ENCODE data around the gene PRPF19.

PRPF19 gene

DNA sequence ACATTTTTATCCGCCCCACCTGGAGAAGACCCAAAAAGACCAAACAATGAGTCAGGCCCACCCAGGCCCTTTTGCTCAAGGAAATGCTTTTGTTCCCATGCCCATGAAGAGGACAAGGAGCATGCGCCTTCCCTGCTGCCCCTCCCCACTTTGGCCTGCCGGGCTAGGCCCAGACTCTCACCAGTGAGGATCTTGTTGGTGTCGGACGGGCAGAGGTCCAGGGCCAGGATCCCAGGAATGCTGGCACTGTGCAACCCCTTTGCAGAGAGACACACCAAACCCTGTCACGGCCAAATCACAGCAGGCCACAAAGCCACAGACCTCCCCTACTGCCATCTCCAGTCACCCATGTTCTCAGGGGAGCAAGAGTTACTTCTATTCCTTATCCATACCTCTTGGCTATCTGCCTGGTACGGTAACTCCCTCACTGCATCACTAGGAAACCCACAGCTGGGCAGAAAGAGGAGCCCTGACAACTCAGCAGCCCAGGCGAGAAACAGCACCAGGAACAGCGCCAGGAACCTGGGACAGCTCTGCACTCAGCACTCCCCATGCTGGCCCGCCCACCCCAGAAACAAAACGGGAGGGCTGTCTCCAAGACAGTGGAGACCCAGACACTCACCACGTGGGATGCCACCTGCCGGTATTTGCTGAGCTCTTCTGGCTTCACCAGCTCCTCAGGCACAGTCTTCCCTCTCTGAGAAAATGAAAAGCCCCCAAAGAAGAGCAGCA is 5.5 kb downstream of the PRPF19 start:
- no peak for DNase-seq

DNA sequence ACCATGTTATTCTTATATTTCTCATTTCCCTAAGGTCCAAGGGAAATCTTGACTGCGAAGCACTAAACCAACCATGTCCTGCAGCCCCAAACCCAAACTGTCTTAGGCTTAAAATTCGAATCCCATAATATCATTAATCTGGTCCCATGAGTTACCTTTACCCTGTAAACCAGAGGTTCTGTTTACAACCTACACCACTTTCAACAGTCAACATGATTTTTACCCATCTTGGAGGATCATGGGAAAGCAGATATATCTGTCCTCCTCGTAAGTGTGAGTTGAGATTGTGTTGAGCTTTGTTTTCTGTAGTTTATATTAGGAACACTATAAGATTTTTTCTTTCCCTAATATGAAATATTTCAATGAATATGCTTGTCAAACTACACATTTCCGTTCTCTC is 6.4 kb downstream of the PRPF19 start:
- DNase-seq, result no peak

DNA sequence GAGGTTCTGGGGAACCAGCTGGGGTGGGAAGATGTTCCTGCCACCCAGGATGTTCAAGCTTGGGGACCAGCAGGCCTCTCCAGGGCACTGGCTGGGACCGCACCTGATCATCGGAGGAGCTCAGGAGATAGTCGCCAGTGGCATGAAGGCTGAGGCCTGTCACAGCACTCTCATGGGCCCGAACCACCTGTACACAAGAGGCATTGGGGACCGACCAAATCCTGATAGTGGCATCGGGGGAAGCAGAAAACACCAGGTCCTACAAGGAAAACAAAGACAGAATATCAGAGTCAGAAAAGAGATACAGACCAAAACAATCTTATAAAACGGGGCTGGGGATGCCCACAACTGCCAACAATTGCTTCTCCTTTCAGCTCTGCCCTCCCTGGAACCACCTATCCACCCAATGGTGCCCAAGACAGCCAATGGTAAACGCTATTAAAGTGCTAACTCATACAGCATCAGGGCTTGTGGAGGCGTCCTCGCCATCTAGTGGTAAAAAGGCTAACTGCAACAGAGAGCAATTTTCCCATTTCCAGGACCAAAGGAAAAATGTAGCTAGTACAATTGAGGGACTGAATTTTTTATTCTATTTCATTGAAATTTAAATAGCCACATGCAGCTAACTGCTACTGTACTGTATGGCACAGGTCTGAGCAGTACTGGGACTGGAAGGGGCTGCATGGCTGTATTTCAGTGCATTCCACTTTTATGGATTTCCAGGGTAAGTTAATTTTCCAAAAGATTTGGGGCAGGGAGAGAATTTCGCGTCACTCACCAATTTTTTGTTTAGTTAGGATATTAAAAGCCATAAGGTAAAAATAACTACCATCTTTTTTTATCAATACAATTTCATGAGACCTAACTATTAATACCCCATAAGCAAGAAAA is 7.1 kb downstream of the PRPF19 start:
- peak; percentile 20 to 75 for DNase-seq

DNA sequence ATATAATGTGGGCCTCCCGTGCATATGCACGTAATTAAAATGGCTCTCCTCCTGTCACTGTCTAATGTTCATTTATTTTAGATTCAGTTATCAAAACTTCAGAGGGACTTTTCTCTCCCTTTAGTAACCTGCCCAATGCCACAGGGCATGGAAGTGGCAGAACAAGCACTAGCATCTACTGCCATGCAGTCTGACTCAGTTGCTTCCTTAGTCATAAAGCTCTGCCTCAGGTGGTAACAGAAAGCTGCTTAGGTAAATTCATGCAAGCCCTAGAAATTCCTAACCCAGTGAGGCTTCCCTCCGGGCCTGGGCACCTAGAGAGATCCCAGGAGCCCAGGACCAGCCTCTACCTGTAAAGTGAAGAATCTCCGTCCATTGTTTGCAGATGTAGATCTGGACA is 8.9 kb downstream of the PRPF19 start:
- DNase-seq, result no peak

DNA sequence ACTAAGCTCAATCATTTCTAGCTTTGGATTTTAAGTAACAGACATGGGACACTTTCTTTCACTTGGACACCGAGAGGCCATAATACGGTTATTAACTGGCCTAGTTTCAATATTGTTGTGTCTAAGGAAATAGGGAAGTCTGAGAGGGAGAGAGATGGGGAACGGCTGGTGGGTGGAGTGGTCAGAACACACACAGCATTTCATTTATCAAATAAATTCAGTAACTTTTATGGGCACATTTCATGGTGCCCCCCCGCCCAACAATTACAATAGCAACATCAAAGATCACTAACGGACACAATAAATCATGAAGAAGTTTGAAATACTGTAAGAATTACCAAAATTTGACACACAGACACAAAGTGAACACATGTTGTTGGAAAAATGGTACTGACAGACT is 10.7 kb downstream of the PRPF19 start:
- DNase-seq, result no peak

DNA sequence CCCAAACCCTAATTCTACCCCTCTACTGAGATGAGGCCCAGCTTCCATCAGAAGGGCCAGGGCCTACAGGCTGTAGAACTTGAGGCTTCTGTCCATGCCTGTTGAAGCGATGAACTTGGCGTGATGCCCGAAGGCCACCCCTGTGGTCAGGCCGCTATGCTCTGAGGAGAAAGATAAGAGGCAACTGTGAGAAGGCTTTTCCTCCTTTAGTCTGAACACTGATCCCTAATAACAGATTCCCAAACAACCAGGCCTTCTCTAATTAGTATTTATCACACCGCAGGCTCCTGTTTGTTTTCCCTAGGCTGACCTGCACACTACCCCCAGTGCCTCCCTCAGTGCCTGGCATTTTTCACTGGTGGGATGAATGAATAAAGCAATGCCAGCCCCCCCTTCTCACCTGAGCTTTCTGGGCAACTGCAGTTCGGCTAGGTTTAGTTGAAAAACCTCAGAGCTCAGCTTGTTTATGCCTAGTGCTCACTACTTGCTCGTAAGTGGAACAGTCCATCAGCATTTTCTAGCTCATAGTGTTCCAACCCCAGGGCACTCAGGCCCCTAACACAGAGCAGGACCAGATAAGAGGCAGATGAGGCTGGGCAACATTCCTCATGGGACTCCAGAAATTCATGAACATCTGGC is 15.2 kb downstream of the PRPF19 start:
- no peak for DNase-seq

DNA sequence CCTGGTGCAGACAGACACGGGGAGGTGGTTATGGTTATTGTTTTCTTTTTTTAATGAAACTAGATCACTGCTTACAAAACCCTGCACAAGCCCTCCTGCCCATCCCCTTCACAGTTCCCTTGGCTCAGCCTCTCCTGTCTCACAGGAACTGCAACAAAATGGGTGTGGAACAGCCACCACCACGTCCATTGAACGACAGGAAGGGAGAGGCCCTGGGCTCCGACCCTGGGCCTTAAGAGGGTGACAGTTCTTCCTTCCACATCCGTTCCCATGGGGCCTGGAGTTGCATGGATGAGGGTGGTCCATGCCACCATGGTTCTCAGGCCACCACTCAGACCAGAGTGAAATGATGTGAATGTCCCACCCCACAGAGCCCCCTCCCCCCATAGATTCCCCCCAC is 15.7 kb downstream of the PRPF19 start:
- DNase-seq, result no peak

DNA sequence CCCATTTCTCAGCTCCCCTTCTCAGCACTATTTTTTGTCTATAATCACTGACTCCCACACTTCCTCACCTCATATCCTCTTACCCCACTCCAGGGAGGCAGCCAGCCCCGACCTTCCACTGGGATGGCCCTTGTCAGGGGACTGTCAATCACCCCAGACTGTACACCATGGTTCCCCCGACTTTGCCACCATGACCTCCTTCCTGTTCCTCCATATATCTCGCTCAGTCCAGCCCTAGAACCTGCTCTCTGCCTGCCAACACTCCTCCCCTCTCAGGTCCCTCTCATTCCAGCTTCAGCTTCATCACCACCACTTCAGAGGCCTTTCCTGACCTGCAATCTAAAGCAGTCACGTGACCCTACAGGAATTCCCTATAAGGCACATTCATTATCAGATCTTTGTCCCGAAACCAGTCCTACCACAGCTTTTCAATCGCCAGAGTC is 16.5 kb downstream of the PRPF19 start:
- DNase-seq, result no peak

DNA sequence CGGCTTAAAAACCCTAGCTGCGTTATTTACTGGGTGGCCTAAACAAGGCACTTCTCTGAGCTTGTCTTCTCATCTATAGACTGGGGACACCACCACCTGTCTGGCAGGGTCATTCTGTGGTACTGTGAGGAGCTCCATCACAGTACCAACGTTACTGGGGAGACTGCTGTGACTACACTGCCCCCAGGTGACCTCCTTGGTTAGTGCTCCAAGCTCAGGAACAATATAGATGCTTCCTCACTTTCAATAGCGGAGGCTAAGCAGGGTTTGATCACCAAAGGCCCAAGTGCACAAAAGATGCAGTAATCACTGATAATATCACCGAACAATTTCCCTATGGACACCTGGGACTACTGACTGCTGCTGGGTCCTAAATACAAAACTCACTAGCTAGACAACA is 18.8 kb downstream of the PRPF19 start:
- DNase-seq, result peak; percentile 39 to 62

DNA sequence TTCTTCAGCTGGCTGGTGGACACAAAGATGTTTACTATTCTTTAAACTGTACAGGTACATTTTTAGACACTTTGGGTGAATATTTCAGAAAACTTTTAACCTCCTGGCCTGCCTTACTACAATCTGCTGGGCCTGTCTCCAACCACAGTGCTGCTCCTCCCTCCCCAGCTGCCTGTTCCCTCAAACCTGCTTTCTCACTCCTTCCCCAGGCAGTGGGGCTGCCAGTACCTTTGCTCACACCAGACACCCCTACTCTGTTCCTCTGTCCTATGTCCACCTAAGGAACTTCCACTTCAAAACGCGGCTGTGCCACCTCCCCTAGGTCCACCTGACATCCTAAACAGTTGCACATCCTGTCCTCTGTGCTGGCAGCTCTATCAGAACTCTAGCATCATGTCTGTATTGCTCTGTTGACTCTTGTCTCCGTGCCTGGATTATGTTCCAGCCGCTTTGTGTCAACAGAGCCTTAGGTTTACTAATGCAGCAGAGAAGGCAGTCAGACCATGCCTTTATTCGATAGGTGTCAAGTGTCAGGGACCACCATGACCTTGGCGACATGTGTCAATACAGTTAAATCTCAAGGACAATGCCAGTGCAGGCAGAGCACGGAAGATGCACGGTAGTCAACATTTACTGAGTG is 25.6 kb downstream of the PRPF19 start:
- DNase-seq, result no peak

DNA sequence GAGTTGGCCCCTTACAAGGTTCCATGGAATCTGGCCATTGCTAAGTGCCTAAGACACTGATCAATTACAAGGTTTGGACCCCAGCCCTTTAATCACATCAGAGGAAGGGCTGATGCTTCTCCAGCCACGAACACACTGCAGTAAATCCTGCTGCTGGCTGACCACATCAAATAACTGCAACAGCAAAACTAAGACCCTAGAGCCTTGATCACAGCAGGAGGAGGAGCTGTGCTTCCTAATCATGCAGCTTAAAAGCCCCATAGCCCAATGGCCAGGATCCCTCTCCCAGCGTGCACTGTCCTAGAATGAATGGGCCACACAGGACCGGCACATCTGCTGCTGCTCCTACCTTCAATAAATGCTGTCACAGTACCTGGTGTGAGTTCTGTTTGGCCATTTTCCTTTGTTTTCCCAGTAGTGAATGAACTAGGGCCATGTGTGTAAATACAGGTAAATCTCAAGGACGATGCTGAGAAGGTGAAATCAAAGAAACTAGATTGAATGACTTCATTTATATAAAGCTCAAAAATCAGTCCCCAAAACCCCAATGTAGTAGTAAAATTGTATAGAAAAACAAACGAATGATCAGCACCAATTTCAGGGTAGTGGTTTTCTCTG is 26.3 kb downstream of the PRPF19 start:
- no peak for DNase-seq

DNA sequence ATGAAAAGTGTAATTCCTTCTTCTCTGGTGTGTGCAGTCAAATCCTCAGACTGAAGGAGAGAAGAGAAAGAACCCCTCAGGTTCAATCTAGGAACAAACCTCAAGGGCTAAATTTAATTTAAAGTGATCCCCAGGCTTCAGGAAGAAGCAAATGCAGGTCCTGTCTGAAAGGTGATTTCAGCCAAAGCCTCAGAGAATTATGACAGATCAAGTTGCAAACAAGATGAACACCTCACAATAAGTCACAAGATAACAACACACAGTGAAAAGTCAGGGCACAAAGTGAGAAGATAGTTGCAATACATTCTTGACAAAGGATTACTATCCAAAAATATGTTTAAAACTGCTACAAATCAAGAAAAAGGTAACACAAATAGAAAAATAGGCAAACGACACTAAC is 27.3 kb downstream of the PRPF19 start:
- no peak for DNase-seq

DNA sequence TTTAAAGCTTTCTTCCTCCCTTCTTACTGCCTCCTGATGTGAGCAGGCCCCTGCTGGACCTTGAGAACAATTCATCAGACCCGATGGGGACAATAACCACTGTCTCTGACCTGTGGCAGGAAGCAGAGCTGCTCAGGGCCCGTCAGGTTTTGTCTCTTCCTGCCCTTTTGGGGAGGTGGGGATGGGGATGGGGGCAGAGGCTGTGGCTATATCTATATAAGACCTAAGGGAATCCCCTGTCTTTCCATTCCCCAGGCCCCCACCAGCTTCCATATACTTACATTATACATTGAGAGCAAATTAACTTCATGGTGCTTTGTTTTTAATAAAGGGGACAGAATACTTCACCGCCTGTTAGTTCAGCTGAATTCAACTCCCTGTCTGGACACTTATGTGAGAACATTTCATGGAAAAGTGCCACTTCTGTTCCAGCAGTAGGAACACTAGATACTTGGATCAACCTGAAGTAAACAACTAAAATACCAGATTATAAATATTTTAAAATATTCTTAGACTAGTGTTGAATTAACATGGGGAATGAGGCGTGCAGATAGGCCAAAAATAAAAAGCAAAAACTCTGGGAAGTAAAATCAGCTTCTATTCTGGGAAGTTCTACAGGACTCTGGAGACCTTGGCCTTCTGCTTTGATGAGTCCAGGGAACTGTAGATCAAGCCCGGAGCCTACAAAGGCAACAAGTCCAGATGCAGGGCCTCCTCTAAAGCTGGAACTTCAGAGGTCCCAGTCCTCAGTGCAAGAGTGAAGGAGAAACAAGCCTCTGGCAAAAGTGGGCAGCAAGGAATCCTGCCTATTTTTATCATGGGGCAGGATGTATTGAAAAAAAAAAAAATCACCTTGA is 27.9 kb downstream of the PRPF19 start:
- DNase-seq, result no peak

DNA sequence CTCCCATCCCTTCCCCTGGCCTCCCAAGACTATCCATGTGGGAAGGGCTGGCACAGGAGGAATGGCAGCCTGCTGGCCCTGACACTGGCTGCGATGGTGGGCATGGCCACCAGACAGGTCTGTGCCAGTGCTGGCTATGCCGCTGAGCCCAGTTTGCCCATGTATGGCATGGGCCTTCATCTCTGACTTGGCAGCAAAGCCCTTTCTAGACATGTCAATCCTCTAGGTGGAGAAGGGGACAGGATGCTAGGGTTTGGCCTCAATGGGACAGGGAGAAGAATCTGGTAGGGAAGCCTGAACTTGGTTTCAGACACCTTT is 30.3 kb downstream of the PRPF19 start:
- no peak for DNase-seq

DNA sequence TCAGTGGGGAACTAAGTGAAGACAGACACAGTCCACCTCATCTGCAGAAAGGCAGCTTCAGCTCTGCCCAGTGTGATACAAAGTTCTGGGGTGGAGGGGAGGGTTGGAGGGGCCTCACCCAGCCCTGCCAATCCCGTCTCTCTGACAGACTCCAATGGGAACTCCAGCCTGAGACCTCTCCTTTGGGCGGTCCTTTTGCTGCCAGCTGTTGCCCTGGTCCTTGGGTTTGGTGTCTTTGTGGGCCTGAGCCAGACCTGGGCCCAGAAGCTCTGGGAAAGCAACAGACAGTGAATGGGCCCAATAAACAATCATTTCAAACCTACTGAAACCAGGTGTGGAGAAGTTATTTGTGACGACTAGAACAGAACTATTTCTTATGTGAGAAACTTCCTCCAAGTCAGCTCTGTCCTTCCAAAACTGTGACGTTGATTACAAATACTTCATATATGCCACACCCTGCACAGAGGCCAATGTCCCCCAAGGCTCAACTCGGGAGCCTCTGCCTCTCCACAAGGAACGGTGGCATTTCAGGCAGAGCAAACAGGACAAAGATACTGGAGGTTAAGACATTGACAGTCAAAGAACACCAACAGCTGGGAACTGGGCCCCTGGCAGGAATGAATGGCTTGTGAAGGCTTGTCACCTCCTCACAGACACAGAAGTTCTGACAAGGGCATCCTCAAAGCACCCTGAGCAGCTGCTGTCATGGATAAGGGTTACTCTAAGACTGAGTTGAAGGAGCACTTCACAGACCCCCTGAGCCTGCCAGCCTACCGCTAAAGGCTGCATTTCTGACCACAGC is 30.8 kb downstream of the PRPF19 start:
- DNase-seq, result no peak

DNA sequence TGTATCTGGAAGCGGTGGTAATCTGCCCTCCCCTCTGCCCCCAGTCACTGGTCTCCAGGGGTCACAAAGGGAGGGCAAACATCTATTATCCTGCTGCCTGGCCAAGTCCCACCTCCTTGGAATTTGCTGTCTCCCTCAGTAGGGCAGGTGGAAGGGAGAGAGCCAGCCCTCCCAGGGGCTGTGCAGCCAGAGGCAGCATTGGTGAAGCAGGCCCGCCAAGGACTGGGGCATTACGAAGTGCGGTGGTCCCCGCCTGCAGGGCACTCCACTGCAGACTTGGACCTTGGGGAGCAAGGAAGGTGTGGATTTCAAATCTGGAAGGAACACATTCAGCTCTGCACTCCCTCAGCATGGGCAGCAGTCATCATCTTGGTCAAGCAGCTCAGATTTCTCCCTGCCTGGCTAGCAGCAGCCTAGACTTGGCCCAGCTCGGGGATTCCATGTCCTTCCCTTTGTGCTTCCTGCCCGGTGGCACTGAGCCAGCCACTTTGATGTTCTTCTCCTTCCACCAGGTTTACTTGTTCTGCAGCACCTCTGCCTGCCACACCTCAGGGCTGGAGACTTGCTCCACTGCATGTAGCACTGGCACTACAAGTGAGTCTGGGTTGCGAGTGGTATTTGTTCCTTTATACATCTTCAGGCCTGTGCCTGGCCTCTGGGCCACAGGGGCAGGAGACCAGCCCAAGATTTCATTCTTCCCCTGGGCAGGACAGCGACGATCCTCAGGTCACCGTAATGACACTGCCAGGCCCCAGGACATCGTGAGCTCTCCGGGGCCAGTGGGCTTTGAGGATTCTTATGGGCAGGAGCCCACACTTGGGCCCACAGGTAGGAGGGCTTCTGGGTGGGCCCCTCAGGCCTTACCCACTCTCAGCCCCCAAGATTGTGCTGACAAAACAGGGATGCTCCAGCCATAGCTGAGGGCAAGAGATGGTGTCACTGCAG is 31.7 kb downstream of the PRPF19 start:
- no peak for DNase-seq

DNA sequence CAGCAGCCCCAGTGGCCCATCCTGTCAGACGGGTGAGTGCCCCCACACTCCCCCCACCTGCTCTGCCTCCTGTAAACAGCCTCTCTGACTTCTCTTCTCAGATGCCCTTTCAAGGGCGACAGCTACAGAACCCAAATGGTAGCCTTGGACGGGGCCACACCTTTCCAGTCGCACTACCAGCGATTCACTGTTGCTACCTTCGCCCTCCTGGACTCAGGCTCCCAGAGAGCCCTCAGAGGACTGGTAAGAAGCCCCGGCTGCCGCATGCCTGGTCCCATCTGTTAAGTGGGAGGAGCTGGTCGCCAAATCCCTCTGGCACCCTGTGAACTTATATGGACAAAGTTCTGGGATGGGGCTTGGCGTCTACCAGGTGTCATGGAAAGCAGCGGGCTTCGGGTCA is 32.9 kb downstream of the PRPF19 start:
- DNase-seq, result no peak

DNA sequence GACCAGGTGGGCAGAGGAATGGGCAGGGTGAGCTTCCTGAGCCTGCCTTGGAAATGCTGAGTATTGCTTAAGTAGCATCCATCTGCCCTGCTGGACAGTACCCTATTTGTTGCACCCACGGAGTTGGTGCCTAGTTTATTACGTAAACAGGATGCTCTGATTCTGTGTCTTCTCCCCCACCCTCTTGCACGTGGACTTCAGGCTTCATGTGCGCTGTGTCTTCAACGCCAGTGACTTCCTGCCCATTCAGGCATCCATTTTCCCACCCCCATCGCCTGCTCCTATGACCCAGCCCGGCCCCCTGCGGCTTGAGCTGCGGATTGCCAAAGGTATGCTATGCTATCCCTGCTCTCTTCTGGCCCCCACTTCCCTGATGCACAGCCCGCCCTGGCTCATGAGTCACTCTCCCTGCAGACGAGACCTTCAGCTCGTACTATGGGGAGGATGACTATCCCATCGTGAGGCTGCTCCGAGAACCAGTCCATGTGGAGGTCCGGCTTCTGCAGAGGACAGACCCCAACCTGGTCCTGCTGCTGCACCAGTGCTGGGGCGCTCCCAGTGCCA is 33.3 kb downstream of the PRPF19 start:
- no peak for DNase-seq

DNA sequence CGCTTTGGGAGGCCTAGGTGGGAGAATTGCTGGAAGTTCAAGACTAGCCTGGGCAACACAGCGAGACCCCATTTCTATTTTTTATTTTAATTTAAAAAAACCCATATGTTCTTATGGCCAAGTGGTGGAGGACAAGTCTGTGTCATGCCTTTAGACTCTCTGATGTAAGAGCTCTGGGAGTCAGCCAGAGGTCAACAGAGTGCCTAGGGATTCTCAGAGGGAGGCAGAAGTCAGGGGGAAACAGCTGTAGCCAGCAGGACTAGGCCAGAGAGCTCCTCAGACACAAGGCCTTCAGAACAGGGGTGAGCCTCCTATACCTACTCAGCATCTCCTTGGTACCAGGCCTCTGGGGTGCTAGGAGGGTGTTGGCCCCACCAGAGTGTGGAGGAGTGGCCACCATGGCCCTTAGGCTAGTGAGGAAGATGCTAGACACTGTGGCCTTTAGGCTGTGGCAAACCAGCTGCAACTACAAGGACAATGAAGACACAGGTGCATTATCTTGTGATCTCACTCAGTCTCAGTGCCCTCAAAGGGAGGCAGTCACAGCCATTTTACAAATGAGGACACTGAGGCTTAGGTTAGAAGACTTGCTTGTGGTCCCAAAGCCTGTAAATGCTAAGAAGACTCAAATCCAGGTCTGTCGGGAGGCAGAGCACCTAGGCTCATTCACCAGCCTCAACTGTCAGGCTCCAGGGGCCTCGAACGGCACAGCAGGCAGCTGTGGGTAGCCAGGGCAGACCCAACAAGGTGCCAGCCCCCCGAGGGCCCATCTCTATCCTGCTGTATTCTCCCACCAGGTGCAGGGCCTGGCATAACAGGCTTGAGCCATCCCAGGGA is 34.0 kb downstream of the PRPF19 start:
- DNase-seq, result no peak
